ENCODE measurements around the gene COL16A1.

COL16A1 gene

DNA sequence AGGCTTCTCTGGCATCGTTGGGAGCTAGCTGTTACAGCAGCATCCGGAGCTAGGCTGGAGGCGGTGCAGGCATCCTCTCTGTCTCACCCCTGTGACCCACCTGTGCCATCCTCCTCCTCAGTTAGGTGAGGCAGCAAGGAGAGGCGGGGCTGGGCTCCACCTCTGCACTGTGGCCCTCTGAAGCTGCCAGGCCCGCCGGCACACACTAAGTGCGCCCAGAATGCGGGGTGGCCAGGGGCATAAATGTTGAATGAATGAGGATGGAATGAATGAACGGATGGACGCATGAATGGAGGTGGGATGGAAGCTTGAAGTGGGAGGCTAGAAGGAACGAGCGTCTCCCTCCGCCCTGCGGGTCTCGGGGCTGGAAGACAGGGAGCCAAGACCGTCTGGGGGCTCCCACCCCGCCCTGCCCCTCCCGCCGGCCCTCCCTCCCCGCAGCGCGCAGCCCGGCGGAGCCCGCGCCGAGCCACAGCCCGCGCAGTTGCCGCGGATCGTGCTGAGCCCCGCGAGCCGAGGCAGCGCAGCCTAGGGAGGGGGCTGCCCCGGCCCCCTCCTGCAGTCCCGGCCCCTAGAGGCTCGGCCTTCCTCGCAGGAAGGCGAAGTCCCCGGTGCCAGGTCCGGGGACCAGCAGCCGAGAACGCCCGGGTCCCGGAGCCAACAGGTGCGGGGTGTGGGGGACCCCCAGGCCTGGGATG lies 86.5 kb downstream of the COL16A1 start, which contains the start of gene HCRTR1:
TSS of gene HCRTR1 (plus strand) at position 472 of the 698 bp plus-strand sequence. CDS start 1,504 bp downstream, outside the sequence.
- no peak for DNase-seq (ENCODE audit: extremely low spot score, insufficient read length, low read depth)
- FAIRE-seq, result no peak

DNA sequence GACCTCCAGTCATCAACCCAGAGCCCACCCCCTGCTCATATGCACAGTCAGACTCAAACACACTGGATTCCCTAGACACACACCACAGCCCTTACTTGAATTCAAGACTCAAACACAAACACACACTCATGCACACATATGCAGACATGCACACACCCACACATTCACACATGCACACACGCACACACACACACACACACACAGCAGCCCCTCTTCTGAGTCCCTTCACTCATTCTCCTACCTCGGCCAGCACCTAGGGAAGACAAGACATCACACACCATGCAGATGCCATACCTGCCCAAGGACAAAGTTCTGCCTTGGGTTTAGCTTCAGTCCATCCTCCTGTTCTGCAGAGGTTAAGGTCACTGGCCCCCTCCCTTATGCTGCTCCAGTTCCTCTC lies 87.9 kb downstream of the COL16A1 start:
- no peak for FAIRE-seq
- DNase-seq (ENCODE audit: extremely low spot score, insufficient read length, low read depth), result no peak

GRCh38 chr1:31615414-31615813 lies 88.4 kb downstream of the COL16A1 start:
- FAIRE-seq (no peak), DNase-seq (ENCODE audit: extremely low spot score, insufficient read length, low read depth) (no peak)

- no peak for FAIRE-seq
- DNase-seq (ENCODE audit: extremely low spot score, insufficient read length, low read depth), result no peak
These were observed 89.3 kb downstream of the COL16A1 start for GRCh38 chr1:31614414-31615005.

GRCh38 chr1:31609514-31610118 lies 94.2 kb downstream of the COL16A1 start:
- DNase-seq (ENCODE audit: extremely low spot score, insufficient read length, low read depth) (no peak), FAIRE-seq (no peak)

- FAIRE-seq, result no peak
- no peak for DNase-seq (ENCODE audit: extremely low spot score, insufficient read length, low read depth)
These were observed 96.5 kb downstream of the COL16A1 start for GRCh38 chr1:31607360-31607759.

DNA sequence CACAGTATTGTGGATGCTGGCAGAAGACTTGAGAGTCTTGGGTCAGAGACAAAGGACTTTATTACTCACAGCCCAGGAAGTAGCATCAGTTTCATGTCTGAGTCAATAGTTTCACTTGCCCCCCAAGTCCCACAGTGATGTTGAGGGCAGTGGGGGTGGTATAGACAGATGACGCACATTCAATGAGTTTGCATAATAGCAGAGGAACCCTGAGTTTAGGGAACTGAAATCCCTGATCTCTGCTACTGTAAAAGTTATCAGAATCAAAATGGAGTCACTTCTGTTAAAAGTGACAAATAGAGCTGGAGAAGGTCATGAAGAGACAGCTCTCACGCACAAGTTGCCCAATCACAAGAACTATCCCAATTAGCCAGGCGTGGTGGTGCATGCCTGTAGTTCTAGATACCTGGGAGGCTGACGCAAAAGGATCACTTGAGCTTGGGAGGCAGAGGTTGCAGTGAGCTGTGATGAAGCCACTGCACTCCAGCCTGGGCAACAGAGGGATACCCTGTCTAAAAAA lies 97.8 kb downstream of the COL16A1 start:
- FAIRE-seq, result peak; percentile 99
- DNase-seq (ENCODE audit: extremely low spot score, insufficient read length, low read depth), result peak; percentile 68
